IMR-90 (cell line): ENCODE results near the gene RAD51. TPM values are rescaled to one million over a fixed set of nuclear protein-coding genes. Genes with fewer than 3 reads are reported as not detected.

Experiments
- ATAC-seq: fragments of 200-7000 bp; cut with Tn5 transposase; 2 replicates; pipeline ENCODE4 v1.9.1; 2020; ENCODE audit warnings: low read depth, mild to moderate bottlenecking, moderate library complexity
- BruUV-seq: library from RNA; stranded (reverse); fragments of 400-500 nt; replicated peaks from 2 replicates; lab custom pipeline; 2021; lab: Mats Ljungman, UMichigan
- CTCF ChIA-PET: fragments of 300-600 bp; formaldehyde crosslinking; extraction: SDS; loops from one replicate; lab custom pipeline; 2021; ENCODE audit warnings: antibody characterized with exemption; lab: Yijun Ruan, JAX
- POLR2A ChIA-PET: fragments of 300-600 bp; sonication (Branson Sonifier 250); formaldehyde crosslinking; loops from one replicate; lab custom pipeline; 2022; ENCODE audit warnings: antibody characterized with exemption; ENCODE audit not compliant: unreplicated experiment; lab: Charles Lee
- DNase-seq: peaks from one replicate; pipeline ENCODE4 v3.0.0; 2013
- H2AFZ ChIP-seq: replicated peaks from 2 replicates; pipeline ENCODE3; 2013; ENCODE audit warnings: low read length, mild to moderate bottlenecking; ENCODE audit not compliant: poor library complexity
- H2AK5ac ChIP-seq: 2 replicates; pipeline ENCODE4 v1.6.1; 2013; ENCODE audit warnings: low read depth, low read length, inconsistent platforms
- H2AK9ac ChIP-seq: replicated peaks from 2 replicates; pipeline ENCODE3; 2013; ENCODE audit warnings: mild to moderate bottlenecking, low read depth, low read length, moderate library complexity; ENCODE audit not compliant: poor library complexity
- H2BK120ac ChIP-seq: 2 replicates; pipeline ENCODE4 v1.6.1; 2013; ENCODE audit warnings: low read depth, low read length, inconsistent platforms
- H2BK15ac ChIP-seq: 3 replicates; pipeline ENCODE4 v1.6.1; 2013; ENCODE audit warnings: low read depth, low read length, inconsistent platforms
- H2BK20ac ChIP-seq: 2 replicates; pipeline ENCODE4 v1.6.1; 2013; ENCODE audit warnings: low read depth, mild to moderate bottlenecking, inconsistent platforms, low read length, moderate library complexity
- H2BK5ac ChIP-seq: 2 replicates; pipeline ENCODE4 v1.6.1; 2013; ENCODE audit warnings: mild to moderate bottlenecking, low read depth, low read length, inconsistent platforms; ENCODE audit not compliant: poor library complexity, severe bottlenecking
- H3K14ac ChIP-seq: replicated peaks from 2 replicates; pipeline ENCODE4 v1.6.1; 2013; ENCODE audit warnings: low read depth, low read length, inconsistent platforms
- H3K18ac ChIP-seq: 2 replicates; pipeline ENCODE4 v1.6.1; 2013; ENCODE audit warnings: low read depth, low read length, control low read depth
- H3K23ac ChIP-seq: 2 replicates; pipeline ENCODE4 v1.6.1; 2013; ENCODE audit warnings: low read depth, low read length, inconsistent platforms
- H3K27ac ChIP-seq: 2 replicates; pipeline ENCODE4 v1.5.1; 2013; ENCODE audit warnings: mild to moderate bottlenecking, control low read depth, low read length; ENCODE audit not compliant: insufficient read depth
- H3K27me3 ChIP-seq: 2 replicates; pipeline ENCODE4 v1.6.1; 2013; ENCODE audit warnings: low read length; ENCODE audit not compliant: control insufficient read depth, insufficient read depth
- H3K36me3 ChIP-seq: 2 replicates; pipeline ENCODE4 v1.6.1; 2013; ENCODE audit warnings: low read length, mixed read lengths; ENCODE audit not compliant: control insufficient read depth, insufficient read depth
- H3K4ac ChIP-seq: 2 replicates; pipeline ENCODE4 v1.6.1; 2013; ENCODE audit warnings: low read depth, low read length, inconsistent platforms
- H3K4me1 ChIP-seq: 2 replicates; pipeline ENCODE4 v1.6.1; 2013; ENCODE audit warnings: low read length, mixed read lengths; ENCODE audit not compliant: control insufficient read depth, insufficient read depth
- H3K4me2 ChIP-seq: 2 replicates; pipeline ENCODE4 v1.6.1; 2013; ENCODE audit warnings: low read depth, mild to moderate bottlenecking, control low read depth, low read length, moderate library complexity
- H3K4me3 ChIP-seq: 2 replicates; pipeline ENCODE4 v1.5.1; 2013; ENCODE audit warnings: low read depth, mild to moderate bottlenecking, control low read depth, low read length, moderate library complexity; ENCODE audit not compliant: insufficient read depth
- H3K56ac ChIP-seq: 2 replicates; pipeline ENCODE4 v1.6.1; 2013; ENCODE audit warnings: low read length, inconsistent platforms; ENCODE audit not compliant: insufficient read depth; ENCODE audit errors: extremely low read depth
- H3K79me1 ChIP-seq, 2 experiments: 2 replicates each; pipeline ENCODE4 v1.6.1; 2013; ENCODE audit warnings: low read length in 2 of 2, inconsistent platforms in 1 of 2, low read depth in 1 of 2
- H3K9ac ChIP-seq: 2 replicates; pipeline ENCODE4 v1.6.1; 2013; ENCODE audit warnings: low read depth, low read length, control low read depth
- H3K9me1 ChIP-seq: 2 replicates; pipeline ENCODE4 v1.6.1; 2013; ENCODE audit warnings: low read length, inconsistent platforms; ENCODE audit not compliant: insufficient read depth
- H3K9me3 ChIP-seq: 2 replicates; pipeline ENCODE4 v1.6.1; 2013; ENCODE audit warnings: low read length; ENCODE audit not compliant: control insufficient read depth, insufficient read depth
- H4K20me1 ChIP-seq: 2 replicates; pipeline ENCODE4 v1.6.1; 2013; ENCODE audit warnings: low read length, inconsistent platforms; ENCODE audit not compliant: insufficient read depth
- H4K5ac ChIP-seq: 2 replicates; pipeline ENCODE4 v1.6.1; 2013; ENCODE audit warnings: mild to moderate bottlenecking, low read depth, low read length, control low read depth
- H4K8ac ChIP-seq, 2 experiments: 2 replicates each; pipeline ENCODE4 v1.6.1; 2013; ENCODE audit warnings: low read depth in 2 of 2, low read length in 2 of 2, control low read depth in 1 of 2, inconsistent platforms in 1 of 2
- H4K91ac ChIP-seq: 2 replicates; pipeline ENCODE4 v1.6.1; 2013; ENCODE audit warnings: low read depth, low read length, inconsistent platforms; ENCODE audit not compliant: insufficient read depth
- CHD1 ChIP-seq: IDR thresholded peaks from 2 replicates; pipeline ENCODE4 v1.6.1; 2012; ENCODE audit warnings: low read depth, low read length, improper control_type of control experiment
- FOS ChIP-seq: fragments of 150-350 bp; IDR thresholded peaks from 2 replicates; pipeline ENCODE4 v1.6.1; 2016; ENCODE audit warnings: low read depth, low read length
- WGBS, 2 experiments: methylation state at CpG; one replicate each; pipeline versions ENCODE4 v1.1.5 to v1.1.7; 2013; ENCODE audit warnings: missing lambda C conversion rate in 2 of 2; ENCODE audit not compliant: insufficient read length in 1 of 2; ENCODE audit errors: extremely low coverage in 2 of 2; 5-methylcytosine and 5-hydroxymethylcytosine counted together
- dilution Hi-C: fragments of 300-500 bp; cut with HindIII; formaldehyde crosslinking; loops from one replicate; pipeline ENCODE4 v1.14.3; 2018; ENCODE audit warnings: low sequenced_read_pairs; ENCODE audit not compliant: unreplicated experiment
- in situ Hi-C: fragments of 300-500 bp; cut with MboI; formaldehyde crosslinking; loops from 3 replicates; pipeline ENCODE4 v1.14.3; 2019; ENCODE audit warnings: low sequenced_read_pairs, inconsistent platforms, mixed read lengths
- intact Hi-C: fragments of 100-400 bp; cut with micrococcal nuclease; formaldehyde crosslinking; loops from 2 replicates; pipeline ENCODE4 v1.10.0; 2022
- polyA plus RNA-seq, 3 experiments: library from polyadenylated mRNA; depleted of rRNA; stranded (reverse); fragments of >200 nt; gene quantifications; 2 replicates each; pipeline ENCODE4 v1.2.3, GENCODE V29; 2012; ENCODE audit warnings: low replicate concordance in 1 of 3
- total RNA-seq: library from RNA; depleted of rRNA; stranded (reverse); fragments of >200 nt; gene quantifications from 2 replicates; pipeline ENCODE4 v1.2.3, GENCODE V29; 2012

RAD51 gene
- total and polyA plus RNA-seq, 2 of the 4 experiments (the other 2 are of a cell fraction): 6.8 to 8.4 TPM

GRCh38 chr15:40766906-40767837 lies 72.2 kb downstream of the RAD51 start:
- no peak overlapping the region for H3K14ac ChIP-seq
- no peak overlapping the region for H2BK15ac ChIP-seq
- H3K4ac ChIP-seq: no peak overlapping the region
- no peak overlapping the region for H2AK5ac ChIP-seq
- H3K23ac ChIP-seq: no peak overlapping the region
- no peaks in the 10 kb centered on the region for H3K9me3 ChIP-seq
- CTCF ChIA-PET: interaction anchor here (0.6 kb wide), 1 partner anchor 967 kb away, joined by 3 read pairs; no protein-coding TSS in a partner anchor
- H2BK120ac ChIP-seq: no peak overlapping the region
- no peak overlapping the region for H2BK20ac ChIP-seq
- no peak overlapping the region for H3K4me2 ChIP-seq
- TF ChIP-seq FOS (0 out of 2 replicates have a peak, but pooled peaks have one; percentile 24), CHD1 (no peak)
- in situ Hi-C loops (no loop called here), dilution Hi-C loops (no loop called here), intact Hi-C loops (no loop called here)
- no peaks in the 10 kb centered on the region for H3K27me3 ChIP-seq
- no peak overlapping the region for H4K91ac ChIP-seq
- no peak overlapping the region for H3K27ac ChIP-seq
- peaks cover 9% of the 10 kb centered on the region; the same call in 1 of the 2 replicates for H4K20me1 ChIP-seq
- H3K9me1 ChIP-seq: peaks cover 17% of the 10 kb centered on the region
- H3K56ac ChIP-seq: no peak overlapping the region
- peak; percentile 50 for DNase-seq
- no TSS peak for BruUV-seq
- POLR2A ChIA-PET: no interaction called here
- no peak overlapping the region for H2AFZ ChIP-seq
- H4K5ac ChIP-seq: no peak overlapping the region
- peaks cover 15% of the 10 kb centered on the region for H3K36me3 ChIP-seq
- H2AK9ac ChIP-seq: no peak overlapping the region
- H2BK5ac ChIP-seq: no peak overlapping the region
- no peak overlapping the region for H3K9ac ChIP-seq
- H3K4me3 ChIP-seq: no peak overlapping the region
- no peak overlapping the region for H3K18ac ChIP-seq
- H3K4me1 ChIP-seq: peaks cover 24% of the 10 kb centered on the region
- no peak overlapping the region for H4K8ac ChIP-seq
- 0 out of 2 replicates have a peak, but pooled peaks have one; percentile 10 for ATAC-seq
- H3K79me1 ChIP-seq: no peaks in the 10 kb centered on the region; a peak in 1 of 4 replicates
- 93% methylated on average over 9 of the region's 32 CpGs; no CpG with 5 or more reads in 1 of the 2 experiments for WGBS, 2 experiments
